ENCODE results near the gene ZEB2.

Gene ZEB2

DNA sequence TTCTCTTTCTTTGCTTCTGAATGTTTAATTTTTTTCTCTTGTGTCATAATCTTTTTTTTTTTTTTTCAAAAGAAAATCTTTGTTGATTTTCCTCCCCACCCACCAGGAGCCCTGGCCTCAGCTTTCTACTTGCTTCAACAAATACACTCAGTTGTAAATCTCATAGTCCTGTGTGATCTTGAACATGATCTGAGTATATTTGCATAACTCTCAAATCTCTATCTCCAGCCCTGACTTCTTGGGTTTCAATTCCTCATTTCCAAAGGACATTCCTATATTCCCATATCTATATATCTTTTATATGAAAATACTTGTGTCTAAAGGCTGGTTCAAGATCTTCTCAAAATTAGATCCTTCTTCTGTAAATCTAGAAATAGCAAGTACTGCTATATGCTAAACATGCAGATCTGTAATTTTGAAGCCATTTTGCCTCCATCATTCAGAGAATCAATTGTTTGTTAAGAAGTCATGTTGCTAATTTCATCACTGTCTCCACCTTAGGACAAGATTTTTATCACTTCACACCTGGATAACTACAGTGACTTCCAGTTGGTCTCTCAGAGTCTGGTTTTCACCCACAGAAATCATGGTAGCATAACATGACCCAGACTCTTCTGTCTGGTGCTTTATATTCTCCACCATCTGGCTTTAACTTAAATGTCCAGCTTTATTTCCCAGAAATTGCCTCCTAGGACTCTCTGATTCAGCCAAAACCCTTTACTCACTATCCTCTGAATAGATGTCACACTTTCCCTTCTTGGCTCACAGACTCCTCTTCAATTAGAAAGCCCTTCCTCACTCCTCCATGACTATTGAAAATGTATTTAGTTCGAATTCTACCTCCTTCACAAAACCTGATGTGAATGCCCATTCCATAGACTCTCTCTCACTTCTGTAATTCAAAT, 98.1 kb downstream of the ZEB2 start:
- no peak for DNase-seq (ENCODE audit: low spot score)

DNA sequence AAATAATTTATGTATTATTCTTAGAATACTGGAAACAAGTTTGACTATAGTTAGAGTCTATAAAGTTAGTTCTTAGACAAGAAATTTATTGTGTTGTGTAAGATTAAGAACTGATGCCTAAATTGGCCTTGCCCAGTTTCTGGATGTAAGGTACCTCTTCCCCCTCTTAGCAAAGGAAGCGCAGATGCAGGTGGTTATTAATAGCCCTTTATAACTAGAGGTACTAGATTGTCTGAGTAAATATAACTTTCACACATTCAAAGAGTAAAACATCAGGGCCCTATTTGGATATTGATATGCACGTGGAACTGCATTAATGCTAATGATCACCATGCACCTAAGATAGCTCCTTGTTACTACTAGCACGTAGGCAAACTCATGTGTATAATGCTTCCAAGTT, 100.7 kb downstream of the ZEB2 start:
- no peak for DNase-seq (ENCODE audit: low spot score)

DNA sequence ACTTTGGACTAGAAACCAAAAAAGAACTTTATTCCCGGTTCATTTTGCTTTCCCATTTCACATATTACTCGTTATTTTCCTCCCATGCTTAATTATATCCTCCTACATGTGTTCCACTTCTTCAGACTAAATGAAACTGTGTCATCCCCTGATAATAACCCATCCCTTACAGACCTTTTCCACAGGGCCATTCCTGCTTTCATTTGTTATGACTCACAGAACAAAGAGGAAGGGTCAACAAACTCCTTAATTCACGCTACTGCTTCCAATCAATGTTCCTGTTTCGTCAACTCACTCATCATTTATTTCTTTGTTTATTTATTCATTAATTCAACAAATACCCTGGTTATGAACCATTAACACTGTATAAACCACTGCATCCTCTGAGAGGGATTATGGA, 104.5 kb downstream of the ZEB2 start:
- no peak for DNase-seq (ENCODE audit: low spot score)

DNA sequence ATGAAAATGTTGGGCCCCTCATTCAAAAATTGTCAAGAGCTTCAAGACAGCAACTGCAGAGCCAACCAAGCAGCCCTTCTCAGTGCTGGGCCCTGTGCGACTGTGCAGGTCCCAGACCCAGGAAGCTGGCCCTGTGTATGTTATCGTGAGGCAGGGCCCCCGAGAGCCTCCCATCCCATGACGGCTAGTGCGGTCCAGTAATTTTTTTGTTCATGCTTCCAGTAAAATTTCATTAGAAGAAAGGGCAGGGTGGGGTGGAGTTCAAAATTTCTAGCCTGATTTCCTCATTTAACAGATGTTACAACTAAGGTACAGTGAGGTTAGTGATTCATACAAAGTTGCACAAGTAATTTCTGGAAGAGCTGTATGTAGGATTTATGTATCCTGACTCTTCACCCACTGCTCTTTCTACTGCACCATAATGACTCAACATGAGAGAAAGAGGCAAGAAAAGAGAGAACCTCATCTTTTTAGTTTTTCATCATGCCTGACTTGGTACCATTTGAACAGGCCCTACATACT, 105.5 kb downstream of the ZEB2 start:
- no peak for DNase-seq (ENCODE audit: low spot score)

- no peak for DNase-seq (ENCODE audit: low spot score)
Observed at GRCh38 chr2:144412709-144413108, 107.2 kb downstream of the ZEB2 start.

- no peak for DNase-seq (ENCODE audit: low spot score)
Observed at GRCh38 chr2:144411473-144411872, 108.4 kb downstream of the ZEB2 start.

- no peak for DNase-seq (ENCODE audit: low spot score)
Observed at GRCh38 chr2:144409241-144409640, 110.7 kb downstream of the ZEB2 start.

DNA sequence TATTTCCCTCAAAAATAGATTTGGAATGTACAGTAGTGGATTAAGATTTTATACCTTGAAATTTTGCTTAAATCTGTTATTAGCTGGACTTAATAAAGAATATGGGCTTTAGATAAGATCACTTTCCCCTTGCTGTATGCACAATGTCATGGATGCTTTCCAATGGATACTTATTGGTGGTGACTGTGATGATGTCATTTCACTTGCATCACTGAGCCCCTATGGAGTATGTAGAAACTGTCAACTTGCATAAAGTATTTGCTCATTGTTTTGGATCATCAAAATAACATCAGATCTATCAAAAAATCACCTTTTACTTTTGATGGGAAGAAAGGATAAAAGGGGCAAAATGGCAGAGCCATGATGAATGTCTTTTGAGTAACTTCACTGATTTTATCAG, 112.7 kb downstream of the ZEB2 start:
- no peak for DNase-seq (ENCODE audit: low spot score)

GRCh38 chr2:144405982-144406788, 113.7 kb downstream of the ZEB2 start:
- no peak for DNase-seq (ENCODE audit: low spot score)

DNA sequence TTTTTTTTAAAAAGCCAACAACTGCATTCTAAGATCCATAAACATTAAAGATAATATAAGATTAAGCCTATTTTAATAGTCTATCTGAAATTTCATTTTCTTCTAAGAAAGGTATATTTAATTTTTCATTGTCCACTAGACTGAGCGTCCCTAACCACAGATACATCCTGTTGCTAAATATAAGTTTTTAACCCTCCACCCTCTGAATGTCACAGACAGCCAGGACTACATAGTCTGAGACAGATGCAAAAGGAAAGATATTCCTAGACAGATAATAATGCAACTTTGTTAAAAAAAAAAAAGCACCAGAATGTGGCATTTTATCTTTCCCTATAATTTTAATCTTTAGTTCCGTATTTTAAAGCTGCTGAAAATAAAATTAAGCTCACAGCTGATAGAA, 114.6 kb downstream of the ZEB2 start:
- no peak for DNase-seq (ENCODE audit: low spot score)

- no peak for DNase-seq (ENCODE audit: low spot score)
Observed at GRCh38 chr2:144404586-144405314, 115.2 kb downstream of the ZEB2 start.

GRCh38 chr2:144403933-144404332, 116.0 kb downstream of the ZEB2 start:
- DNase-seq (ENCODE audit: low spot score): no peak

GRCh38 chr2:144402251-144402650, 117.7 kb downstream of the ZEB2 start:
- no peak for DNase-seq (ENCODE audit: low spot score)

DNA sequence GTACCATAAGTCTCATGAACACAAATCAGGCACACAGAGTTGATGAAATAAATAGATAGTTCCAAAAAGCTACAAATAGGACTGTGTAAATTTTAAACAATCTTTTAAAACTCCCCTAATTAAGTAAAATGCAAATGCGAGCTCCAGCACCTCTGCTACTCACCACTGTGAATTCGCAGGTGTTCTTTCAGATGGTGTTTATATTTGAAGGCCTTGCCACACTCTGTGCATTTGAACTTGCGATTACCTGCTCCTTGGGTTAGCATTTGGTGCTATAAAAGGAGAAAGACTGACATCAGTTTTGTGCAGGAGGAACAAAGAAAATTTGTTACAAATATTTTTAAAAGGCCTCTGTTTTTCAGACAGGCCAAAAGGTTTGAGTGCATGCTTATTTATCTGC, 118.9 kb downstream of the ZEB2 start:
- DNase-seq (ENCODE audit: low spot score): no peak

GRCh38 chr2:144396318-144396717, 123.6 kb downstream of the ZEB2 start:
- no peak for DNase-seq (ENCODE audit: low spot score)

GRCh38 chr2:144390424-144391020, 129.4 kb downstream of the ZEB2 start:
- DNase-seq (ENCODE audit: low spot score): no peak

- no peak for DNase-seq (ENCODE audit: low spot score)
Observed at GRCh38 chr2:144389930-144390311, 130.0 kb downstream of the ZEB2 start.

DNA sequence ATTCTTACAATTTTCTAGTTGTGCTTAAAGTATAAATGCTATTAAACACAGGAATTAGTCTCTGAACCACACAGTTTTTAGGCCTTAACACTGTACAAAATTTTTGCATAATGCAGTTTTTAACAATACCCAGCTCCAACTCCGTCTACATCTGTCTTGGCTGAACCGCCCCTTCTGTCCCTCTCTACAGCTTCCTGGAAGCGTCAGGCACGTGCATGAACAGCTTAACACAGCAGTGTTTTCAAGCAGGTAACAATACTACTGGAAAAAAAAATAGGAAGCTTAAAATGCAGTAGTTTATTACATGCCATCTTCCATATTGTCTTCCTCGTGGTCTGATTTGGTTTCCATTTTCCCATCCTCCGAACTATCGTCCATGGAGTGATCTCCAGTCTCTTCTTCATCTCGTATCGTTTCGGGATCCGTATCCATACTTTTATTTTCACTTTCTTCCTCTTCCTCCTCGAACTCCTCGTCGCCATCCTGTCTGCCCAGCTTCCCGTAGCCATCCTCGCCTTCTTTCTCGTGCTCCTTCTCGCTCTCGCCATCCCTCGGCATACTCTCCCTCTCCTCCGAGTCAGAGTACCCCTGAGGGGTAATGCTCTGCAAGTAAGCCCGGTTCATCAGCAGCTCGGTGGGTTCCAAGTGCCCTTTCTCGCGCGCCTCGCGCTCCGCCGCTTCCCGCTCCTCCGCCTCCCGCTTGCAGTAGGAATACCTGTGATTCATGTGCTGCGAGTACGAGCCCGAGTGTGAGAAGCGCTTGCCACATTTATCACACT, 130.6 kb downstream of the ZEB2 start:
- no peak for DNase-seq (ENCODE audit: low spot score)

GRCh38 chr2:144385381-144385780, 134.5 kb downstream of the ZEB2 start:
- DNase-seq (ENCODE audit: low spot score): no peak

- no peak for DNase-seq (ENCODE audit: low spot score)
Observed at GRCh38 chr2:144383571-144384100, 136.3 kb downstream of the ZEB2 start.

GRCh38 chr2:144382849-144383248, 137.1 kb downstream of the ZEB2 start:
- no peak for DNase-seq (ENCODE audit: low spot score)
